ENCODE measurements around the gene DST. TPM values are rescaled to one million over a fixed set of nuclear protein-coding genes. Genes with fewer than 3 reads are reported as not detected.
A peak's percentile ranks its signal among the peaks of the same experiment; 100 is the strongest.

DST gene
- 210 and 230 TPM in 2 replicates for total RNA-seq (2014; rRNA removed)
- 67.5 TPM for polyA plus RNA-seq (2012)

DNA sequence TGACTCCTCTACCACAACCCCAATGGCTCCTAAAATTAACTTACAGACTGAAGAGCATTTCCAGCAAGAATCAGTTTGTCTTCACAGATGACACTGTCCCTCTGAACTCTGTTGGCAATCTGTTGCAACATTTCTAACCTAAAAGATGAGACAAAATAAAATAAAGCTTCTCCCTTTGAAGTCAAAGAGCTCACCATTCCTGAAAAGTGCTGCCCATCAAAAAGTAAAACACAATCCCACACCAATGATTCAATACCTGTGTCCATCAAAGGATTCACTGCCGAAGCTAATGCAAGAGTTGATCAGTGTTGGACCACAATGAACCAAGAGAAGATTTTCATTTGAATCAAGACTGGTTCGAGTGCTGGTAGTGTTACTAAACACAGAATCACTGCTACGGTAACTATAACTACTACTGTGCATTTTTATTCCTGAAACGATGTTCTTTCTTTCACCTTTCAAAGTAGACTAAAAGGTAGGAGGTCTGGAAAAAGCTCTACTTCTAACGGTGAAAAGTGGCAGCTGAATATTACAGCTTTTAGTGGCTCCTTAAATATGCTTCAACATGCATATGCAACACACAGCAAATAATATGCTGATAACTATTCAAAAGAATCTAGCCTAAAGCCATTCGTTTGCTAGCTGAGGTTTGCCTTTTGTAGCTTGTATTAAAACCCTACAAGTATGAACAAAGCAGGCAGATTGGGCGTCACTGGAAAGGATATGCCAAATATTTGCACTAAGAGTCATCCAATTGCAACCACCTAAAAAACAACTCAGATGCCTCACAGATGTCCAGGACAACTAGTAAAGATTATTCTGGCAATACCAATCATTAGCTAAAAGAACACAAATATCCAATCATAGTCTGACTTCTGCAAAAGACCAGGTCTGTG, at the start of gene DST:
Gene DST, minus strand, starts transcription at position 524 of the 896 bp plus-strand sequence.
- peak; percentile 86 for DNase-seq (ENCODE audit: low read depth)

DNA sequence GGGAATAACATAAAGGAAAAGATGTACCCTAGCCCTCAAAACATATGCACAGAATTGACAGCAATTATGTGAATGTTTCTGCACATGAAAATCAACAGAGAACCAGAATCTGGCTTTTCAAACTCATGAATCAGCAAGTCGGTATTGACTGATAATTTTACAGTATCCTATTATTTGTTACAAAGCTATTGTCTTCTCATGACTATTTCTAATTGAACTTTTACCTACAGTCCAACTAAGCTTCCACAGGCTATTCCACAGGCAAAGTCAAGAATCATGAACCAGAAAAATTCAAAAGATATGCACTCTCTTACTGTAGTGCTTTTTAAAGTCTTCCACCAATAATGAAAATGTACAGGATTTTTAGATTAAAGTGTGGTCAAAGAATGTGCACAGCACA, 49.1 kb upstream of the DST start:
- DNase-seq (ENCODE audit: low read depth): no peak

DNA sequence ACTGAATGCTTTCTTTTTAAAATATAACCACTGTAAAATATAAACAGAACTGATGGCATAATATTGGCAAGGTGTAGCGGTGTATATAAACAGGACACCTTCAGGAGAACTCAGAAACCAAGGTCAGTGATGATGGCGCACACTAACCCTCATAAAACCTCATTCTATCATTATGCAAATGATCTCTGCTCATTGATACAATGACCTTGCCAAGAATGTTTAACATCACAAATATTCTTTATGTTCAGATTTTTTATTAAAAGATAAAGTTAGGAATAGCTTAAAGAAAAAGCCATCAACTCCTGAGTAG, 48.6 kb upstream of the DST start:
- DNase-seq (ENCODE audit: low read depth): no peak

DNA sequence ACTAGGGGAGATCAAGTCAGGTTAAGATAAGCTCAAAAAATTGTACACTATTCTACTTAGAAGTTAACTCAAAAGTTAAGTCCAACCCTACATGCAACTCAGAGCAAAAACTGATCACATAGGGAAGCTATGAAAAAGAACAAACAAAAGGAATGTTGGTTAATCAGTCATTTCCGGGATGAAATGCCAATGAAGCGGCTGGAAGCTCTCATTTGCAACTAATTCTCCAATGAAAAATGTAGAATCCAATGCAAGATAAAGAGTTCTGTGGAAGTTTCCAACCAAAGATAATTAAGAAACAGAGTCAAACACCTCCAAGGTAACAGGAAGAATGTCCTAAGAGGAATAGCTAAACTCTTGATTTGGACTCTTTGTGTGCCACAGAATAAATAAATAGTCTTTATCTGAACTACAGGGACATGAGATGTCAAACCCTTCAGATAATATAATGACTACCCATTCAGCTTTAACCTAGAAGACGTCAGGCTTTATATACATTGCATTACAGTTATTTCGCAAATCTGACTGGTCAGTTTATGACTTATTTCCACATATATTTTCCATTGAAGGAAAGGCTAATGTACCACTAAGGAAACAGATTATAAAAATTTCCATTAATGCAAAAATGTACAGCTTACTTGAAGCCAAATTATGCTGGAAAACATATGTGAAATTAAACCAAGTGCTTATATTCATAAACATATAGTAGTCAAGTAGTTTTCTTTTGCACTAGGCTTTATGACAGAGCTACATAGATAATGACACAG, 48.0 kb upstream of the DST start:
- peak; percentile 60 for DNase-seq (ENCODE audit: low read depth)

DNA sequence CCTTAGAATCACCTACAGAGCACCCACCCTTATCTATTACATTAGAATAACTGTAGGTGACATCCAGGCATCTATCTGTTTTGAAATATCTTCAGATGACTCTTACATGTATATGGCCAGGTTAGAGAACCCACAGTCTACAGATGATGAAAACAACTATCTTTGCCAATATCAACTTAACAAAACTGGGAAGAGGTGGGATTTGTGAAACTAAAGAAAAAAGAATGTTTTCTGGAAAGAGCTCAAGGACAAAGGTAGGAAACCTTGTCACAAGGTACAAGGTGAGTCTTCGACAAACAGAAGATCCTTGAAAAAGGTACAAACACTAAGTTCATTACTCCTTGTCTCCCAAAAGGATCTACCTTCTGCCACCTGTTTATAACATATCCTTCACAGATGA, 47.0 kb upstream of the DST start:
- no peak for DNase-seq (ENCODE audit: low read depth)

DNA sequence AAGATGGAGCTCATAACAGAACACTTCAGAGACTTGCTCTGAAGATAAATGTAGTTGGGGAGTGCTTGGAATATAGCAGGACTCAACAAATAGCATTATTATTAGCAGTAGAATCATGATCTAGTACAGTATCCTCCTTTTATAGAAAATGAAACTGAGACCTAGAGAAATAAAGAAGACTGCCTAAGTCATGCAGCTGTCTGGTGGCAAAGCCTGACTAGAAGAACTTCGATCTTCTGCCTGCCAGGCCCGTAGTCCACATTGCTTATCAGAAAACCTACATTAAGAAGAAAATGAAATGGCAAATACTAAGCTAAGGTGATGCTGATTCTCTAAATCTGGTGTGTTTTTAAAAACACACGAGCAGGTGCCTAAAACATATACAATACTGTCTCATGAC, 46.4 kb upstream of the DST start:
- DNase-seq (ENCODE audit: low read depth): peak; percentile 29

DNA sequence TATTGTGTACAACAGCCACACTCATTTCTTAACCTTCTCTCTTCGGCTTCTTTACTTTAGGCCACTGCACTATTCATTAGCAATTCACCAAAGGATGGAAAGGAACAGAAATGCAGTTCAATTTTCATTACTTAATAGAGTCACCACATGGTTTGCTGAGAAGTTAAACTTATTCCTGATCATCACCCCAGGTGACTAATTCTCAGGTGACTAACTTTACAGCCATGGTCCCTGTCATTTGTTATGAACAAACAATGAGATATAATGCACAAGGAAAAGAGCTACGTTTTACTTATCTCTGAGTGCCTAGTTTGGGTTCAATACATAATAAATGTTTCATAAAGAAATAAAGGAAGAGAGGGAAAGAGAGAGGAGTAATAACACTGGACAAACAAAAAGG, 45.8 kb upstream of the DST start:
- peak; percentile 22 for DNase-seq (ENCODE audit: low read depth)

DNA sequence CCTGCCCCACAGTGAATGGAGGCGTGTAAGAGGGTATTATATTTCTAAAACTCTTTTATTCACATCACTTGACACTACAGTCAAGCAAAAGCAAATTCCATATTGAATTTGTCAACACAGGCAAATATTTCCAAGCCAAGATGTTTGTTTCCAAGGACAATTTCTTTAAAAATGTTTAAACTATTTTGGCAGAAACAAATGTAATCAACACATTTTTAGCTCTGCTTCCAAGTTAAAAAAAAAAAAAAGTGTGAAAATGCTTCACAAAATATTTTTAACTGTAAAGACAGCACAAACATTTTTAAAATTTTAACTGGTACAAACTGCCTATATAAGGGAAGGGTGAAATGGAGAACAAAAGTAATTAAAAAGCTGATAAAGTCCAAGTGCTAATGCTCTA, 44.9 kb upstream of the DST start:
- no peak for DNase-seq (ENCODE audit: low read depth)

DNA sequence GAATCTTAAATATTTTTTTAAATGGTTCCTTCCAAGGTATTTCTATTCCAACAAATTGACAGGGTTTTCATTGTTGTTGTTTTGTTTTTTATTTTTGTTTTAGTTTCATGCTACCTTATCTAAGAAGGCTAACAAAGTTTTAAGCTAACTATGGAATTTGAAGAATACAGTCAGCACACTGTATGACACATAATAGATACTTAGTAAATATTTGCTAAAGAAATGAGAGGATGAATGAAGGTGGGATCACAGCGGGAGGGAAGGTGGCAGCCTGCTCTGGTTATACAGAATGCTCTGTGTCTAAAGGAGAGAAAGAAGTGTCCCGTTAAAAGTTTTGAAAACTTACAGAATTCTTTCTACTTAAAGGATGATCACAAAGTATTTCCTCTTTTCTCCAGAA, 43.7 kb upstream of the DST start:
- no peak for DNase-seq (ENCODE audit: low read depth)

DNA sequence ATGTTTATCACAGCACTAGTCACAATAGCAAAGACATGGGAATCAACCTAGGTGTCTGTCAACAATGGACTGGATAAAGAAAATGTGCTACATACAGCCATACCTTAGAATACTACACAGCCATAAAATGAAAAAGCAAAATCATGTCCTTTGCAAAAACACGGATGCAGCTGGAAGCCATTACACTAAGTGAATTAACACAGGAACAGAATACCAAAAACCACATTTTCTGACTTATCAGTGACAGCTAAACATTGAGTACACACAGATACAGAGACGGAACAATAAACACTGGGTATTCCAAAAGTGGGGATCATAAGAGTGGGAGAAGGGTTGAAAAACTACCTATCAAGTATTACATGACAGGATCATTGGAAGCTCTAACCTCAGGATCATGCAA, 43.3 kb upstream of the DST start:
- DNase-seq (ENCODE audit: low read depth): no peak

DNA sequence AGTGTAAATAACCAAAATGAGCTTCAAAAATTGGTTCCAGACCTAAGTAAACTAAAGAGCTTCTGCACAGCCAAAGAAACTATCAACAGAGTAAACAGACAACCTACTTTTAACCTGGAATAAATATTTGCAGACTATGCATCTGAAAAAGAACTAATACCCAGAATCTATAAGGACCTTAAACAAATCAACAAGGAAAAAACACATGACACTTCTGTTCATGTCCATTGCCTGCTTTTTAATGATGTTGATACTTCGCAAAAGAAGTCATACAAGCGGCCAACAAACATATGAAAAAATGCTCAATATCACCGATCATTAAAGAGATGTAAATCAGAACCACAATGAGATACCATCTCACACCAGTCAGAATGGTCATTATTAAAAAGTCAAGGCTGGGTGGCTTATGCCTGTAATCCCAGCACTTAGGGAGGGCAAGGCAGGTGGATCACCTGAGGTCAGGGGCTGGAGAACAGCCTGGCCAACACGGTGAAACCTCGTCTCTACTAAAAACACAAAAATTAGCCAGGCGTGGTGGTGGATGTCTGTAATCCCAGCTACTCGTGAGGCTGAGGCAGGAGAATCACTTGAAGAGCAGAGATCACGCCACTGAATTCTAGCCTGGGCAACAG, 42.5 kb upstream of the DST start:
- DNase-seq (ENCODE audit: low read depth): no peak

DNA sequence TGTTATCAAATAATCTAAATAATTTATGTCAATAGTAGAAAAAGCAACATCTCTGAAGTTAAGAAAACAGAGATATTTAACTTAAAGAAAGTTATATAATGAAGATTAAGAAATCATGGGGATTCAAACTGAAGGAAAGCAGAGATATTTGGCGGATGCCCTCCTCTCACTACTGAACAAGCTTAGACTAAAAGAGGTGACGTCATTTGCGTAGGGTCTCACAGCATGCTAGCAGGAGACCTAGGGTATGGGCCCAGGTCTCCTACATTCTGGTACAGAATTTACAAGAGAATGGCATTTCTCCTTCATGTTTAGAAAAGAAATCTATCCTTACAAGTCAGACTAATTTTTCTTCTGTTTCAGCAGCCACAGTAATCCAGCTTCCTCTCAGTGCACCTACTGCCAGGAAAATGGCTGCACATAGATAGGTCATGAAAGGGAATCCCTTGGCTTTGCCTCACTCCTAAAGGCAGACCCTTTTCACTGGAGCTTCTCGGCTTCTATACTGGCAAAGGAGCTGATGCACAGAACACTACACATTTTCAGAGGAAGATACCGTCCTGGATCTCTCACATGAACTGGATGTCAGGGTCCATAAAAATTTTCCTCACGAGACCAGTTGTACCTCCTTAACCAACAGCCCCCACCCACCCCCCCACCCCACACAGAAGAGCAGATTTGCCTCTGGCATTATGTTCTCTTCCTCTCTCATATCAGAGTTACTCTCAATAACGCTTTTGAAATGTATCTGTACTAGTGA, 41.8 kb upstream of the DST start:
- DNase-seq (ENCODE audit: low read depth): no peak

DNA sequence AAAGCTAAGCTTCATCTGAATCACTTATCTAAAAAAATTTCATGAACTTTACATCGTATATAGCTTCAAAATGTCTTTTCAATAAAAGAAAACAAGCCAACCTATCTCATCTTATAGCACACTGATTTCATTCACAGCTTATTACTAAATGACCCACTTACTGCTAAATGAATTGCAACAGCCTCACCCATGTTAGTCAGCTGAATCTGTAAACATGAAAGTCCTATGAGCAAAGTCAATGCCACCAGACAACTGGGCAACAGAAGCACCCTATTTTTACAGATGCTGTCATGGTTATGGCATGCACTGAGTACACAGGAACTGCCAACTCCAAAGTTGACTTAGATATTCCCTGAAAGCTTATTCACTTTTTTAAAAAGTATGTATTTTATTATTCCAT, 41.2 kb upstream of the DST start:
- DNase-seq (ENCODE audit: low read depth): peak; percentile 93

DNA sequence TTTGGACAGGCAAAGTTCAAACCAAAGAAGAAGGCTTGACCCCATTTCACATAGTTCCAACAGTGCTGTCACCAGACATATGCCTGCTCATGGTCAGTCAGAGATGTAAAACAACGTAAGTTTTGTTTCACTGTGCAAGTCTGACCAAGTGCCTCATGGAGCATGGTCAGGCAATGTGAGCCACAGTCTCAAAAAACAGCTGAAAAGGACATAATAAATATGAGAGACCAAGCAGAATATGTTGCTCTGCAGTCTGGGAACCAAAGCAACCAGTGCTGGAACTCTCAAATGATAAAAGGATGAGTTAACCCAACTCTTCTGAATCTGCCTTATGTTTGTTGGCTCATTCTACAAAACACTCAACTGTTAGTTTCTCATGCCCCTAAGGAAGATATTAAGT, 39.9 kb upstream of the DST start:
- no peak for DNase-seq (ENCODE audit: low read depth)

DNA sequence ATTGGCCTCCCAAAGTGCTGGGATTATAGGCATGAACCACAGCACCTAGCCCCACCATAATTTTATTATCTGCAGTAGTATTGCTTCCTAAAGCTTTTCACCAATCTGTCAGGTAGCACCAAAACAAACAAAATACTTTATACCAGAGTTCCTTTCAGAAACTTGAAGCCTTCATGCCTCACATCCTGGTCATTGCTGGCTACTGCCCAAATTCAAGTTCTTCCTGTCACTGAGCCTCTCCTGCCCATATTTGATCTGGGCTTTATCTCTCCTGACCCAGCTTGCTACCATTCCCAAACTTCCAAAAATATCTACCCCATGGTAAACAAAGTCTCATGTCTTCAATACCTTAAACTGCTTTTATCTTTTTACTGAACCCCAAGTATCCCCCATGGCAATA, 34.9 kb upstream of the DST start:
- peak; percentile 55 for DNase-seq (ENCODE audit: low read depth)

DNA sequence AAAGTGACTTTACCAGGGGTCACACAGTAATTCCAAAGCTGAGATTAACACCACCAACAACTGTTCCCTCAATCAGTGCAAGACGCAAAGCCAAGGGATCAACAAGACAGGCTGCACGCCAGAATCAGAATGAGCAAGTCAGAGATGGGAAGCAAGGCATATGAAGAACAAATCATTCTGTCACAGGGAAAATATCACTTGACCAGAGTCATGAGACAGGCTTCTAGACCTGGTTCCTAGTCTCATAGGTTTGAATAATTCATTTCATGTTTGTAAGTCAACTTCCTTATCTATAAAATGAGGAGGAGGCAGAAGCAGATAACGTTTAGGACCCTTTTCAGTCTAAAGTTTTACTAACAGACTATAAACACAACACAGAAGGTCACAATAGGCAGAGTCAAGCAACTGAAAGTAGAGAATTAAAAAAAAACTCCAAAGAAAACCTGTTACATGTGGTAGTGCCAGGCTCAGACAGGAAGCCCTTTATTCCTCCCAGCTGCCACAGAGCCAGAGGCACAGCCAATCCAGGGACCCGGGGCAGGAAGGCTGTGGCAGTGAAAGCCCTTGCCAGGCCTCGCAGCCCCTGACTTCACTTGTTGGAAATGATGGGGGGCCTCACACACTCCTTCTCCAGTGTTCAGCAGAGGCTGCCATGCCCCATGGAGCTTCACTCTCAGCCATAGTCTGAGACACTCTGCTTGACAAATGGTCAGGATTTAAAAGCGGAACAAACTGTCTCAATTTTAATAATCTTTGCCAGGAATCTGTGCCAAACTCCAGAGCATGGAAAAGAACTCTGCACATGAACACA, 29.2 kb upstream of the DST start:
- peak; percentile 25 for DNase-seq (ENCODE audit: low read depth)

DNA sequence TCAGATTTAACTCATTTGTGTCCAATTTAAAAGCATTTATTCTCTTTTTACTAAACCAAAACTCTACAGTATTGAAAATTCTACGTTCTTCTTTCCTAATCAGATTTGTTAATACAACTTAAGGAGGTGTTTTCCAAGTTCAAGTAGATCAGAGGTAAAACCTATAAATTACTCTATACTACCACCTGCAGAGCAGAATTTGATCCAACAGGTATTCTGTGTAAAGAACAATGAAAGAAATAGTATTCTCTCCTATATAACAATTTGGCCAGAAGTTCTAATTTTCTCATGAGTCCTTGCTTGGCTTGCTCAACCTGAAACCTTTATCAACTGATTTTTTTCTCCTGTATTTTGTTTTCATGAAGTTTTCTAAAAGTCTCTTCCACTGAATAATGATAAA, 28.5 kb upstream of the DST start:
- DNase-seq (ENCODE audit: low read depth): no peak

DNA sequence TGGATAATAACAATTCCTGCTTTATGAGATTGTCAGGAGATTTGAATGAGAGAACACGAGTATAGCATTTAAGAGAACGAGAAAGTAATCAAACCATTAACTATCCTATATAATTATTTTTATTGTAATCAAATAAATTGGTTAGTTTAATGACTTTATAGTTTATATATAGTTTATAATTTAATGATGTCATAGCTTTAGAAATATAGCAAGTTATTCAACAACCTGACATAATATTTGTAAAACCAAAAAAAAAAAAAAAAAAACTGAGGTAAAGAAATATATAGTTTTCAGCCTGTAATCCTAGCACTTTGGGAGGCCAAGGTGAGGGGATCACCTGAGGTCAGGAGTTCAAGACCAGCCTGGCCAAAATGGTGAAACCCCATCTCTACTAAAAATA, 26.4 kb upstream of the DST start:
- DNase-seq (ENCODE audit: low read depth): no peak

DNA sequence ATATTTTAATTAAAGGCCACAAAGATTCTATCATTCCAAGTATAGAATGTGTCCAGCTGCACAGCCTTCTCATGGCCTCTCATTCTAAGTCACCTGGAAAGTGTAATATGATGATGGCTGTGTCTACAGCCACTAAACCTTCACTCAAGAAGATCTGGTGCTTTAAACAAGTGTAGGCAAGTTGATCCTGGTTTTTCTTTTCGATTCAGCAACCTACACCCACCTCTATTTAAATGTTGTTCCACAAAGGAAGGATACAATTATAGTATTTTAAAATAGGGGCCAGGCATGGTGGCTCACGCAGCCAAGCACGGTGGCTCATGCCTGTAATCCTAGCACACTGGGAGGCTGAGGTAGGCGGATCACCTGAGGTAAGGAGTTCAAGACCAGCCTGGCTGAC, 25.5 kb upstream of the DST start:
- DNase-seq (ENCODE audit: low read depth): no peak

DNA sequence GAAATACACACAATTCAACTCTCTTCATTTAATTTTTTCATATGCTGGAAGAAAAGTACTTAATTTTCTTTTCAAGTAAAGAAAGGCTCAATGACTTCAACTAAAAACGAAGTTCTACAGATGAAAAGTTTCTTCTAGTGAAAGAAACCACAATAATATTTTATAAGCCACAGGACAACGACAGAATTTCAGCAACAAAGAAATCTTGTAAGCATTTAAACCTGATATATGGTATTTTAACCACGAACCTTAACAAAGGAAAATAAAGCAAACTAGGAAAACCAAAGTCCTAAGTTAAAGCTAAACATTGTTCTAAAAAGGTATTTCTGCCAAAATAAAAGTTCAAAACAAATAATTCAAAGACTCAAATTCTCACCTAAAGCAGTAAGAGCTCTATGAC, 24.6 kb upstream of the DST start:
- no peak for DNase-seq (ENCODE audit: low read depth)

DNA sequence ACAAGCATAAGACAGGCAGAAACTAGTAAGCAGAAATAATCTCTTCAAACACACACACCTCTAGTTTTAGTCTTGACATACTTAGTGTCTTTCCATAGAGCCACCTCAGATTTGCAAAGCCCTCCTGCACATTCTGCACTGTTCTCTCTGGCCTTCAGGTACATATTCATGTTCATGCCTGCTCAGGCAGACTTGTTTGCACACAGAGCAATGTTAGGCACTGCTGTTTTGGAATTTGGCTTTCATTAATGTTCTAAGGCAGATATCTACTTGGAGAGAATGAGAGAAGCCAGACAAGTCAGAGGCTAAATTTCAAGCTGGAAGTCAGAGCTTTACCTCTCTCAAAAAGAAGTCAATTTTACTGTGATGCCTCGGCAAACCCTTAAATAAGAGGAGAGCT, 21.3 kb upstream of the DST start:
- no peak for DNase-seq (ENCODE audit: low read depth)

All from LHCN-M2 (cell line).